WTC11 (cell line): ENCODE data around the gene OSM. TPM values are rescaled to one million over a fixed set of nuclear protein-coding genes. Genes with fewer than 3 reads are reported as not detected.

ENCODE experiments used
- ATAC-seq: fragments of 200-7000 bp; cut with Tn5 transposase; 2 replicates; pipeline ENCODE4 v1.10.0; 2021; ENCODE audit warnings: mild to moderate bottlenecking, moderate library complexity
- CTCF ChIA-PET: fragments of 300-600 bp; sonication (Branson Sonifier 250); formaldehyde crosslinking; loops from one replicate; lab custom pipeline; 2021; ENCODE audit warnings: antibody characterized with exemption; lab: Charles Lee
- POLR2A ChIA-PET: fragments of 350-600 bp; sonication (Branson Sonifier 250); formaldehyde crosslinking; loops from one replicate; lab custom pipeline; 2021; ENCODE audit warnings: antibody characterized with exemption; lab: Charles Lee
- DNase-seq: peaks from one replicate; pipeline ENCODE4 v3.0.0; 2021; ENCODE audit warnings: low spot score
- H3K27ac Mint-ChIP-seq: 2 replicates; pipeline ENCODE4 v1.8.0; 2021; ENCODE audit warnings: mixed read lengths
- H3K27me3 Mint-ChIP-seq: 2 replicates; pipeline ENCODE4 v1.8.0; 2021; ENCODE audit warnings: low read depth, mild to moderate bottlenecking, moderate library complexity, mixed read lengths
- H3K36me3 Mint-ChIP-seq: 2 replicates; pipeline ENCODE4 v1.8.0; 2021; ENCODE audit warnings: mixed read lengths
- H3K4me1 Mint-ChIP-seq: 2 replicates; pipeline ENCODE4 v1.8.0; 2022; ENCODE audit warnings: mixed read lengths
- H3K4me3 Mint-ChIP-seq: 2 replicates; pipeline ENCODE4 v1.8.0; 2021; ENCODE audit warnings: mild to moderate bottlenecking, moderate library complexity, mixed read lengths
- H3K9me3 Mint-ChIP-seq: 2 replicates; pipeline ENCODE4 v1.8.0; 2021; ENCODE audit warnings: mixed read lengths
- AR ChIP-seq: fragments of 250-450 bp; sonication (Bioruptor Pico); IDR thresholded peaks from 2 replicates; pipeline ENCODE4 v1.9.0; 2021; ENCODE audit warnings: mild to moderate bottlenecking
- CBFB ChIP-seq: sonication (generic); formaldehyde crosslinking; IDR thresholded peaks from 2 replicates; pipeline ENCODE4 v1.8.1; 2022; ENCODE audit warnings: mild to moderate bottlenecking, low read depth, missing genetic modification reagents
- E2F4 ChIP-seq: sonication (generic); formaldehyde crosslinking; IDR thresholded peaks from 2 replicates; pipeline ENCODE4 v1.8.1; 2022; ENCODE audit warnings: low read depth, mild to moderate bottlenecking, moderate library complexity, missing genetic modification reagents, borderline replicate concordance
- EMX1 ChIP-seq: fragments of 250-450 bp; sonication (Bioruptor Pico); IDR thresholded peaks from 2 replicates; pipeline ENCODE4 v1.8.0; 2021; ENCODE audit warnings: mild to moderate bottlenecking
- FOXK1 ChIP-seq: sonication (generic); formaldehyde crosslinking; IDR thresholded peaks from 2 replicates; pipeline ENCODE4 v1.8.0; 2022; ENCODE audit warnings: mild to moderate bottlenecking, moderate library complexity, missing genetic modification reagents
- GABPB1 ChIP-seq: sonication (generic); formaldehyde crosslinking; IDR thresholded peaks from 2 replicates; pipeline ENCODE4 v1.8.1; 2023; ENCODE audit warnings: mild to moderate bottlenecking, missing genetic modification reagents
- HMGXB4 ChIP-seq: sonication (generic); formaldehyde crosslinking; IDR thresholded peaks from 2 replicates; pipeline ENCODE4 v1.8.1; 2023; ENCODE audit warnings: mild to moderate bottlenecking, moderate library complexity, missing genetic modification reagents
- KAT7 ChIP-seq: sonication (generic); formaldehyde crosslinking; IDR thresholded peaks from 2 replicates; pipeline ENCODE4 v1.8.1; 2023; ENCODE audit warnings: missing genetic modification reagents, mild to moderate bottlenecking, borderline replicate concordance
- MAX ChIP-seq: sonication (generic); formaldehyde crosslinking; IDR thresholded peaks from 2 replicates; pipeline ENCODE4 v1.8.0; 2022; ENCODE audit warnings: mild to moderate bottlenecking, missing genetic modification reagents
- NFATC4 ChIP-seq: fragments of 250-450 bp; sonication (Bioruptor Pico); IDR thresholded peaks from 2 replicates; pipeline ENCODE4 v1.9.0; 2021; ENCODE audit warnings: mild to moderate bottlenecking
- NFYB ChIP-seq: sonication (generic); formaldehyde crosslinking; conservative IDR thresholded peaks from 2 replicates; pipeline ENCODE4 v1.8.0; 2022; ENCODE audit warnings: low read depth, missing genetic modification reagents
- OVOL2 ChIP-seq: fragments of 250-450 bp; sonication (Bioruptor Pico); IDR thresholded peaks from 2 replicates; pipeline ENCODE4 v1.9.0; 2021; ENCODE audit warnings: mild to moderate bottlenecking, borderline replicate concordance
- SMAD3 ChIP-seq: sonication (generic); formaldehyde crosslinking; IDR thresholded peaks from 2 replicates; pipeline ENCODE4 v1.8.0; 2022; ENCODE audit warnings: missing genetic modification reagents, mild to moderate bottlenecking, borderline replicate concordance
- SP1 ChIP-seq: sonication (generic); formaldehyde crosslinking; conservative IDR thresholded peaks from 2 replicates; pipeline ENCODE4 v1.8.1; 2022; ENCODE audit warnings: missing genetic modification reagents
- USF2 ChIP-seq: sonication (generic); formaldehyde crosslinking; IDR thresholded peaks from 2 replicates; pipeline ENCODE4 v1.8.1; 2023; ENCODE audit warnings: mild to moderate bottlenecking, missing genetic modification reagents, moderate library complexity
- ZMAT4 ChIP-seq: fragments of 250-450 bp; sonication (Bioruptor Pico); IDR thresholded peaks from 2 replicates; pipeline ENCODE4 v1.9.0; 2021; ENCODE audit warnings: mild to moderate bottlenecking
- ZNF121 ChIP-seq: sonication (generic); formaldehyde crosslinking; IDR thresholded peaks from 2 replicates; pipeline ENCODE4 v1.8.0; 2023; ENCODE audit warnings: missing genetic modification reagents
- ZNF423 ChIP-seq: fragments of 250-450 bp; sonication (Bioruptor Pico); IDR thresholded peaks from 2 replicates; pipeline ENCODE4 v2.1.2; 2022; ENCODE audit warnings: mild to moderate bottlenecking, moderate library complexity
- ZSCAN18 ChIP-seq: fragments of 250-450 bp; sonication (Bioruptor Pico); IDR thresholded peaks from 2 replicates; pipeline ENCODE4 v2.1.2; 2022; ENCODE audit warnings: mild to moderate bottlenecking, moderate library complexity
- total RNA-seq: library from RNA; stranded (reverse); gene quantifications from 3 replicates; pipeline ENCODE4 v1.2.3, GENCODE V29; 2021

OSM gene
- total RNA-seq, 1 experiment from 2014 or later = not detected

- TF ChIP-seq HMGXB4 = peak; percentile 26; the same call in 1 of the 2 replicates
- no peak for TF ChIP-seq AR
- TF ChIP-seq MAX (CRISPR knock-in tag) = peak; percentile 47; the same call in 1 of the 2 replicates
- peak; percentile 92 for TF ChIP-seq SP1 (CRISPR knock-in tag)
- 0 out of 2 replicates have a peak, but pooled peaks have one; percentile 38 for TF ChIP-seq FOXK1 (CRISPR knock-in tag)
- 0 out of 2 replicates have a peak, but pooled peaks have one; percentile 6 for TF ChIP-seq USF2
- TF ChIP-seq SMAD3 (CRISPR knock-in tag) = no peak
These were observed 22.7 kb upstream of the OSM start, which contains the start of gene CASTOR1 (continued) for GRCh38 chr22:30289141-30289979.

- peak overlapping the region; percentile 93 for H3K27ac Mint-ChIP-seq
- CTCF ChIA-PET = interaction anchor here (0.5 to 6.3 kb wide), 75 partner anchors 8 to 1095 kb away, joined by 3 to 193 read pairs (median 4); partner anchors contain the start of genes CCDC157, HORMAD2, LIF and MTFP1
- DNase-seq = no peak
- H3K36me3 Mint-ChIP-seq = no peaks in the 10 kb centered on the region
- H3K9me3 Mint-ChIP-seq = no peaks in the 10 kb centered on the region
- ATAC-seq = no peak
- POLR2A ChIA-PET = interaction anchor here (0.6 to 2.1 kb wide), 9 partner anchors 25 to 1895 kb away, joined by 3 to 11 read pairs (median 5); partner anchors contain the start of genes CCDC157, RNF215 and SF3A1
- H3K27me3 Mint-ChIP-seq = peaks cover 3% of the 10 kb centered on the region
- peaks cover 11% of the 10 kb centered on the region for H3K4me1 Mint-ChIP-seq
- TF ChIP-seq ZSCAN18 (CRISPR knock-in tag) = no peak
- no peak for TF ChIP-seq E2F4 (CRISPR knock-in tag)
- TF ChIP-seq NFATC4 (CRISPR knock-in tag) = no peak
- TF ChIP-seq ZNF423 (CRISPR knock-in tag) = no peak
- no peak for TF ChIP-seq OVOL2
- no peak for TF ChIP-seq CBFB
- TF ChIP-seq NFYB (CRISPR knock-in tag) = no peak
- no peak for TF ChIP-seq EMX1 (CRISPR knock-in tag)
- no peak for TF ChIP-seq KAT7 (CRISPR knock-in tag)
- TF ChIP-seq ZNF121 (CRISPR knock-in tag) = no peak
- TF ChIP-seq GABPB1 (CRISPR knock-in tag) = no peak
- no peak for TF ChIP-seq ZMAT4
- peak overlapping the region; percentile 80 for H3K4me3 Mint-ChIP-seq
These were observed 21.9 kb upstream of the OSM start for GRCh38 chr22:30288419-30289140.
